ENCODE data around the gene PPP2R2D. TPM values are rescaled to one million over a fixed set of nuclear protein-coding genes. Genes with fewer than 3 reads are reported as not detected.
A peak's percentile ranks its signal among the peaks of the same experiment; 100 is the strongest.

Gene PPP2R2D
- total RNA-seq, 5 donors from 2014 or later (not counting 1 experiment from before 2014, with no cell fraction given) = 37.3 to 45.0 (median 43.0) TPM

- Histone ChIP-seq H3K36me3 (ENCODE audit: control insufficient read depth in 2 of 2, extremely low read depth in 1 of 2, insufficient read depth in 1 of 2, low read length in 1 of 2) (peaks cover 0 to 10% of the 10 kb centered on the region in 2 donors), H3K4me3 (ENCODE audit: control insufficient read depth in 1 of 2, extremely low read depth in 1 of 2, low read length in 1 of 2) (no peak overlapping the region), H3K27ac (ENCODE audit: low read length) (no peak overlapping the region), H3K9me3 (no peaks in the 10 kb centered on the region), H3K4me1 (ENCODE audit: control insufficient read depth in 1 of 2, extremely low read depth in 1 of 2, insufficient read depth in 2 of 2, low read length in 2 of 2) (peaks cover 38 to 84% of the 10 kb centered on the region in 2 experiments), H3K27me3 (replicated peaks in 1 of 2; ENCODE audit: control insufficient read depth in 2 of 2, extremely low read depth in 1 of 2, insufficient read depth in 2 of 2, low read length in 1 of 2) (no peaks in the 10 kb centered on the region)
- peaks cover 94% of the 10 kb centered on the region in 3 donors for H3K4me1 Mint-ChIP-seq
- H3K9me3 Mint-ChIP-seq = no peaks in the 10 kb centered on the region
- ChIA-PET POLR2A (no interaction called here), CTCF (interaction anchor here in 1 of 2 donors (0.7 kb wide), 1 partner anchor 89 kb away, joined by 3 read pairs; no protein-coding TSS in a partner anchor)
- peak overlapping the region in 1 of 3 donors; percentile 87 for H3K4me3 Mint-ChIP-seq
- DNase-seq (no peak), ATAC-seq (replicated peaks in 1 of 4) (no peak)
- peaks cover 17% of the 10 kb centered on the region for H3K36me3 Mint-ChIP-seq
- 94% methylated on average over 10 of the region's 10 CpGs for WGBS (ENCODE audit: insufficient coverage)
- H3K27ac Mint-ChIP-seq = peak overlapping the region; percentile 87 to 95
- no peaks in the 10 kb centered on the region for H3K27me3 Mint-ChIP-seq
These were observed 75.0 kb downstream of the PPP2R2D start for GRCh38 chr10:131975796-131976195.

GRCh38 chr10:131977323-131978096, 76.7 kb downstream of the PPP2R2D start:
- Histone ChIP-seq H3K27me3 (replicated peaks in 1 of 2; ENCODE audit: control insufficient read depth in 2 of 2, extremely low read depth in 1 of 2, insufficient read depth in 2 of 2, low read length in 1 of 2) (no peaks in the 10 kb centered on the region), H3K4me1 (ENCODE audit: control insufficient read depth in 1 of 2, extremely low read depth in 1 of 2, insufficient read depth in 2 of 2, low read length in 2 of 2) (peaks cover 34 to 76% of the 10 kb centered on the region in 2 experiments), H3K9me3 (no peaks in the 10 kb centered on the region), H3K4me3 (ENCODE audit: control insufficient read depth in 1 of 2, extremely low read depth in 1 of 2, low read length in 1 of 2) (no peak overlapping the region), H3K27ac (ENCODE audit: low read length) (peak overlapping the region; percentile 26), H3K36me3 (ENCODE audit: control insufficient read depth in 2 of 2, extremely low read depth in 1 of 2, insufficient read depth in 1 of 2, low read length in 1 of 2) (no peaks in the 10 kb centered on the region)
- DNase-seq = no peak
- H3K27ac Mint-ChIP-seq = peak overlapping the region; percentile 87 to 95
- no peaks in the 10 kb centered on the region for H3K9me3 Mint-ChIP-seq
- H3K27me3 Mint-ChIP-seq = no peaks in the 10 kb centered on the region
- CTCF ChIA-PET = no interaction called here
- peaks cover 8% of the 10 kb centered on the region for H3K36me3 Mint-ChIP-seq
- no peak for ATAC-seq (replicated peaks in 1 of 4)
- peak overlapping the region in 1 of 3 donors; percentile 38 for H3K4me3 Mint-ChIP-seq
- POLR2A ChIA-PET = no interaction called here
- peaks cover 77 to 84% (median 82%) of the 10 kb centered on the region in 3 donors for H3K4me1 Mint-ChIP-seq
- 91% methylated on average over 11 of the region's 13 CpGs for WGBS (ENCODE audit: insufficient coverage)

- no peaks in the 10 kb centered on the region for H3K9me3 Mint-ChIP-seq
- peaks cover 69 to 75% (median 74%) of the 10 kb centered on the region in 3 donors for H3K4me1 Mint-ChIP-seq
- Histone ChIP-seq H3K36me3 (ENCODE audit: control insufficient read depth in 2 of 2, extremely low read depth in 1 of 2, insufficient read depth in 1 of 2, low read length in 1 of 2) (no peaks in the 10 kb centered on the region), H3K9me3 (no peaks in the 10 kb centered on the region), H3K27ac (ENCODE audit: low read length) (no peak overlapping the region), H3K4me1 (ENCODE audit: control insufficient read depth in 1 of 2, extremely low read depth in 1 of 2, insufficient read depth in 2 of 2, low read length in 2 of 2) (peaks cover 30 to 74% of the 10 kb centered on the region in 2 experiments), H3K27me3 (replicated peaks in 1 of 2; ENCODE audit: control insufficient read depth in 2 of 2, extremely low read depth in 1 of 2, insufficient read depth in 2 of 2, low read length in 1 of 2) (peaks cover 0 to 4% of the 10 kb centered on the region in 2 experiments), H3K4me3 (ENCODE audit: control insufficient read depth in 1 of 2, extremely low read depth in 1 of 2, low read length in 1 of 2) (no peak overlapping the region)
- H3K36me3 Mint-ChIP-seq = peaks cover 8% of the 10 kb centered on the region
- ChIA-PET CTCF (no interaction called here), POLR2A (no interaction called here)
- ATAC-seq (replicated peaks in 1 of 4) = no peak
- DNase-seq = no peak
- peak overlapping the region in 1 of 3 donors; percentile 38 for H3K4me3 Mint-ChIP-seq
- H3K27me3 Mint-ChIP-seq = no peaks in the 10 kb centered on the region
- WGBS (ENCODE audit: insufficient coverage) = 66% methylated on average over 3 of the region's 3 CpGs
- peak overlapping the region; percentile 66 to 95 for H3K27ac Mint-ChIP-seq
These were observed 77.6 kb downstream of the PPP2R2D start for GRCh38 chr10:131978366-131978765.

GRCh38 chr10:131978851-131979250, 78.0 kb downstream of the PPP2R2D start:
- 84% methylated on average over 5 of the region's 6 CpGs for WGBS (ENCODE audit: insufficient coverage)
- ChIA-PET POLR2A (no interaction called here), CTCF (no interaction called here)
- peak overlapping the region; percentile 83 to 95 for H3K27ac Mint-ChIP-seq
- no peaks in the 10 kb centered on the region for H3K27me3 Mint-ChIP-seq
- DNase-seq (no peak), ATAC-seq (replicated peaks in 1 of 4) (no peak)
- Histone ChIP-seq H3K9me3 (no peaks in the 10 kb centered on the region), H3K4me3 (ENCODE audit: control insufficient read depth in 1 of 2, extremely low read depth in 1 of 2, low read length in 1 of 2) (no peak overlapping the region), H3K4me1 (ENCODE audit: control insufficient read depth in 1 of 2, extremely low read depth in 1 of 2, insufficient read depth in 2 of 2, low read length in 2 of 2) (peaks cover 25 to 69% of the 10 kb centered on the region in 2 experiments), H3K27me3 (replicated peaks in 1 of 2; ENCODE audit: control insufficient read depth in 2 of 2, extremely low read depth in 1 of 2, insufficient read depth in 2 of 2, low read length in 1 of 2) (peaks cover 0 to 4% of the 10 kb centered on the region in 2 experiments), H3K27ac (ENCODE audit: low read length) (no peak overlapping the region), H3K36me3 (ENCODE audit: control insufficient read depth in 2 of 2, extremely low read depth in 1 of 2, insufficient read depth in 1 of 2, low read length in 1 of 2) (no peaks in the 10 kb centered on the region)
- H3K4me3 Mint-ChIP-seq = peak overlapping the region in 2 of 3 donors; percentile 67 to 83
- peaks cover 64 to 70% (median 69%) of the 10 kb centered on the region in 3 donors for H3K4me1 Mint-ChIP-seq
- peaks cover 8% of the 10 kb centered on the region for H3K36me3 Mint-ChIP-seq
- H3K9me3 Mint-ChIP-seq = no peaks in the 10 kb centered on the region

GRCh38 chr10:131979336-131979735, 78.5 kb downstream of the PPP2R2D start:
- Histone ChIP-seq H3K9me3 (no peaks in the 10 kb centered on the region), H3K27ac (ENCODE audit: low read length) (no peak overlapping the region), H3K27me3 (replicated peaks in 1 of 2; ENCODE audit: control insufficient read depth in 2 of 2, extremely low read depth in 1 of 2, insufficient read depth in 2 of 2, low read length in 1 of 2) (peaks cover 0 to 4% of the 10 kb centered on the region in 2 experiments), H3K4me3 (ENCODE audit: control insufficient read depth in 1 of 2, extremely low read depth in 1 of 2, low read length in 1 of 2) (no peak overlapping the region), H3K4me1 (ENCODE audit: control insufficient read depth in 1 of 2, extremely low read depth in 1 of 2, insufficient read depth in 2 of 2, low read length in 2 of 2) (peaks cover 20 to 65% of the 10 kb centered on the region in 2 experiments), H3K36me3 (ENCODE audit: control insufficient read depth in 2 of 2, extremely low read depth in 1 of 2, insufficient read depth in 1 of 2, low read length in 1 of 2) (no peaks in the 10 kb centered on the region)
- ATAC-seq (replicated peaks in 1 of 4) (no peak), DNase-seq (no peak)
- Mint-ChIP-seq H3K4me1 (peaks cover 59 to 66% (median 64%) of the 10 kb centered on the region in 3 donors), H3K27ac (peak overlapping the region; percentile 83 to 95), H3K36me3 (peaks cover 8% of the 10 kb centered on the region), H3K9me3 (no peaks in the 10 kb centered on the region), H3K4me3 (peak overlapping the region; percentile 42 to 83 (median 67)), H3K27me3 (no peaks in the 10 kb centered on the region)
- ChIA-PET POLR2A (no interaction called here), CTCF (no interaction called here)
- WGBS (ENCODE audit: insufficient coverage) = 84% methylated on average over 2 of the region's 7 CpGs

- peaks cover 16 to 60% of the 10 kb centered on the region in 2 experiments for H3K4me1 ChIP-seq (ENCODE audit: control insufficient read depth in 1 of 2, extremely low read depth in 1 of 2, insufficient read depth in 2 of 2, low read length in 2 of 2)
- peaks cover 3 to 4% of the 10 kb centered on the region in 2 experiments for H3K27me3 ChIP-seq (replicated peaks in 1 of 2; ENCODE audit: control insufficient read depth in 2 of 2, extremely low read depth in 1 of 2, insufficient read depth in 2 of 2, low read length in 1 of 2)
- Mint-ChIP-seq H3K27ac (peak overlapping the region; percentile 83 to 95), H3K36me3 (peaks cover 8% of the 10 kb centered on the region), H3K9me3 (no peaks in the 10 kb centered on the region), H3K4me3 (peak overlapping the region; percentile 42 to 83 (median 67)), H3K4me1 (peaks cover 54 to 60% (median 59%) of the 10 kb centered on the region in 3 donors), H3K27me3 (no peaks in the 10 kb centered on the region)
- no peaks in the 10 kb centered on the region for H3K36me3 ChIP-seq (ENCODE audit: control insufficient read depth in 2 of 2, extremely low read depth in 1 of 2, insufficient read depth in 1 of 2, low read length in 1 of 2)
- ATAC-seq (replicated peaks in 1 of 4) = no peak
- H3K9me3 ChIP-seq = no peaks in the 10 kb centered on the region
- no peak overlapping the region for H3K4me3 ChIP-seq (ENCODE audit: control insufficient read depth in 1 of 2, extremely low read depth in 1 of 2, low read length in 1 of 2)
- no peak for DNase-seq
- ChIA-PET POLR2A (no interaction called here), CTCF (interaction anchor here in 1 of 2 donors (0.5 kb wide), 1 partner anchor 73 kb away, joined by 4 read pairs; no protein-coding TSS in a partner anchor)
- no peak overlapping the region for H3K27ac ChIP-seq (ENCODE audit: low read length)
- 76% methylated on average over 19 of the region's 30 CpGs for WGBS (ENCODE audit: insufficient coverage)
These were observed 79.0 kb downstream of the PPP2R2D start for GRCh38 chr10:131979821-131980270.

Data from T-cell (primary cell).